GM12891 (cell line): Measurements from ENCODE around the gene TBX3.

Experiments
- PAX5 ChIP-seq: IDR thresholded peaks from 2 replicates; pipeline ENCODE4 v1.6.1; 2011; ENCODE audit warnings: low read length, moderate library complexity, mild to moderate bottlenecking; ENCODE audit not compliant: insufficient read depth, severe bottlenecking
- POLR2A ChIP-seq: IDR thresholded peaks from 2 replicates; pipeline ENCODE4 v1.6.1; 2011; ENCODE audit warnings: low read depth, low read length, control low read depth
- POLR2AphosphoS5 ChIP-seq: IDR thresholded peaks from 2 replicates; pipeline ENCODE4 v1.6.1; 2011; ENCODE audit warnings: low read depth, low read length, control low read depth
- SPI1 ChIP-seq: IDR thresholded peaks from 2 replicates; pipeline ENCODE4 v1.6.1; 2011; ENCODE audit warnings: low read depth, low read length, control low read depth
- TAF1 ChIP-seq: IDR thresholded peaks from 2 replicates; pipeline ENCODE4 v1.6.1; 2011; ENCODE audit warnings: low read depth, low read length, control low read depth

DNA sequence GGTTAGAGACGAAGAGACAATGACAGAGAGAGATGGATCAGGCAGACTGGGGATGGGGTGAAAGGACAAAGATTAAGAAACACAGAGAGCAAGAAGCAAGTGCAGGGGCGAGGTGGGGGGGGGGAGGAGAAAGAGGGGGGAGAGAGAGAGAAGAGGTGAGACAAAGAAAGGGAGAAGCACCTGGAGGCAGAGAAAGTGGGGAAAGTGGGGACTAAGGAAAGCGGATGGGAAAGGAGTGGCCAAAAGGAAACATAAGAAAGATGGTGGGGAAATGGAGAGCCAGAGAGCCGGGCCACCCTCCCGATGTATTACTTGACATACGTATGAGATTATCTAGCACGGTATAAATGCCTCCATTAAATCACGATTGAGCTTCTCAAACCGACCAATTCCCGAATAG lies 18.5 kb upstream of the TBX3 start:
- TF ChIP-seq POLR2A (no peak), POLR2AphosphoS5 (no peak), TAF1 (no peak), PAX5 (no peak), SPI1 (no peak)
